ENCODE measurements around the gene TMEM170A. TPM values are rescaled to one million over a fixed set of nuclear protein-coding genes. Genes with fewer than 3 reads are reported as not detected.

The TMEM170A gene
- total RNA-seq, 1 experiment from 2014 or later, result 34.5 TPM

DNA sequence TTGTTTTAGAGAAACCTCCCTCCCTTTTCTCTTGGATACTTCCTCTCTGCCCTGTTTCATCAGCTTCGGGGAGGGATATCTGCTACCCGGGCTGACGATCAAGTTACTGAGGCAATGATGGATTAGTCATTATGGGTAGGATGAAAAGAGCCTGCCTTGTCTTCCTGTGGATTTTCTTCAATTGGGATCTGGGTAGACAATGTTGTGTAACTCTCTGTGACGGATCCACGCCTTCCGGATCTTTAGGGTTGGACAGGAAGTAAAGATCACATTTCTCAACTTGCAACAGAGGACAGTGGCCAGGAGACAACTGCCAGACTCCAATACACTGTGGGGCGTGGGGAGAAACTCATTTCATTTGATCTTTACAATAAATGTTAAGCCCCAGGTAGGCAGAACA lies 42.1 kb upstream of the TMEM170A start:
- Histone ChIP-seq H3K27ac (ENCODE audit: low read depth, low read length) (peak overlapping the region; percentile 13; the same call in 1 of the 2 replicates), H3K9me2 (ENCODE audit: insufficient read depth) (no peaks in the 10 kb centered on the region)
- peak; percentile 37 for ATAC-seq
- peak; percentile 64; the same call in 1 of the 2 replicates for TF ChIP-seq SIN3A (IDR thresholded peaks at IDR 0.05; ENCODE audit: low read depth)
- no peak for TF ChIP-seq ZBTB33 (IDR thresholded peaks at IDR 0.05; ENCODE audit: extremely low read depth, insufficient replicate concordance, low read length)
- no peak for TF ChIP-seq EGR1 (IDR thresholded peaks at IDR 0.05; ENCODE audit: low read depth)
- TF ChIP-seq TCF7L2 (IDR thresholded peaks at IDR 0.05; ENCODE audit: borderline replicate concordance, extremely low read depth, insufficient read depth, insufficient read length), result peak; percentile 82
- TF ChIP-seq, protein P1, sequence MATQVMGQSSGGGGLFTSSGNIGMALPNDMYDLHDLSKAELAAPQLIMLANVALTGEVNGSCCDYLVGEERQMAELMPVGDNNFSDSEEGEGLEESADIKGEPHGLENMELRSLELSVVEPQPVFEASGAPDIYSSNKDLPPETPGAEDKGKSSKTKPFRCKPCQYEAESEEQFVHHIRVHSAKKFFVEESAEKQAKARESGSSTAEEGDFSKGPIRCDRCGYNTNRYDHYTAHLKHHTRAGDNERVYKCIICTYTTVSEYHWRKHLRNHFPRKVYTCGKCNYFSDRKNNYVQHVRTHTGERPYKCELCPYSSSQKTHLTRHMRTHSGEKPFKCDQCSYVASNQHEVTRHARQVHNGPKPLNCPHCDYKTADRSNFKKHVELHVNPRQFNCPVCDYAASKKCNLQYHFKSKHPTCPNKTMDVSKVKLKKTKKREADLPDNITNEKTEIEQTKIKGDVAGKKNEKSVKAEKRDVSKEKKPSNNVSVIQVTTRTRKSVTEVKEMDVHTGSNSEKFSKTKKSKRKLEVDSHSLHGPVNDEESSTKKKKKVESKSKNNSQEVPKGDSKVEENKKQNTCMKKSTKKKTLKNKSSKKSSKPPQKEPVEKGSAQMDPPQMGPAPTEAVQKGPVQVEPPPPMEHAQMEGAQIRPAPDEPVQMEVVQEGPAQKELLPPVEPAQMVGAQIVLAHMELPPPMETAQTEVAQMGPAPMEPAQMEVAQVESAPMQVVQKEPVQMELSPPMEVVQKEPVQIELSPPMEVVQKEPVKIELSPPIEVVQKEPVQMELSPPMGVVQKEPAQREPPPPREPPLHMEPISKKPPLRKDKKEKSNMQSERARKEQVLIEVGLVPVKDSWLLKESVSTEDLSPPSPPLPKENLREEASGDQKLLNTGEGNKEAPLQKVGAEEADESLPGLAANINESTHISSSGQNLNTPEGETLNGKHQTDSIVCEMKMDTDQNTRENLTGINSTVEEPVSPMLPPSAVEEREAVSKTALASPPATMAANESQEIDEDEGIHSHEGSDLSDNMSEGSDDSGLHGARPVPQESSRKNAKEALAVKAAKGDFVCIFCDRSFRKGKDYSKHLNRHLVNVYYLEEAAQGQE (IDR thresholded peaks at IDR 0.05; ENCODE audit: low read depth), result no peak
- TF ChIP-seq MAX (IDR thresholded peaks at IDR 0.05), result peak; percentile 75
- no peak; the same call in 1 of the 2 replicates for TF ChIP-seq ELF1 (IDR thresholded peaks at IDR 0.05; ENCODE audit: borderline replicate concordance, low read depth)
- TF ChIP-seq YY1 (IDR thresholded peaks at IDR 0.05; ENCODE audit: extremely low read depth, insufficient replicate concordance, low read depth, low read length), result no peak
- TF ChIP-seq FOSL1 (IDR thresholded peaks at IDR 0.05; ENCODE audit: low read depth), result peak; percentile 64
- TF ChIP-seq CBX3 (IDR thresholded peaks at IDR 0.05; ENCODE audit: low read depth), result peak; percentile 59
- no peak for TF ChIP-seq EZH2phosphoT487 (IDR thresholded peaks at IDR 0.05; ENCODE audit: borderline replicate concordance)
- peak; percentile 98 for TF ChIP-seq CEBPB (IDR thresholded peaks at IDR 0.05; ENCODE audit: low read depth)
- TF ChIP-seq POLR2AphosphoS5 (IDR thresholded peaks at IDR 0.05; ENCODE audit: low read depth, low read length), result peak; percentile 46
- no peak; the same call in 1 of the 2 replicates for TF ChIP-seq RAD21 (IDR thresholded peaks at IDR 0.05; ENCODE audit: low read depth)
- no peak for TF ChIP-seq CTCF (IDR thresholded peaks at IDR 0.05 in 2 of 3, conservative IDR thresholded peaks at IDR 0.05 in 1 of 3; ENCODE audit: borderline replicate concordance in 1 of 3, insufficient read depth in 1 of 3, low read depth in 2 of 3, low read length in 2 of 3)
- no peak for TF ChIP-seq EZH2 (IDR thresholded peaks at IDR 0.05)
- TF ChIP-seq SP1 (IDR thresholded peaks at IDR 0.05; ENCODE audit: low read depth), result peak; percentile 88
- peak; percentile 68 for TF ChIP-seq JUND (IDR thresholded peaks at IDR 0.05)
- no peak for TF ChIP-seq POLR2A (IDR thresholded peaks at IDR 0.05; ENCODE audit: borderline replicate concordance, extremely low read depth, insufficient read depth, insufficient read length)
- TF ChIP-seq ATF3 (IDR thresholded peaks at IDR 0.05), result no peak; the same call in 1 of the 2 replicates
- no peak for TF ChIP-seq ZNF274 (IDR thresholded peaks at IDR 0.05; ENCODE audit: low read depth, low read length)

More for the DNA sequence above, 42.1 kb upstream of the TMEM170A start:
- no TSS peak for BruUV-seq (replicated peaks)
- H3K27me3 ChIP-seq (ENCODE audit: insufficient read depth, low read length), result no peaks in the 10 kb centered on the region
- H3K4me1 ChIP-seq (ENCODE audit: control insufficient read depth in 1 of 2, insufficient read depth in 2 of 2, low read length in 2 of 2), result peaks cover 24 to 37% of the 10 kb centered on the region in 2 experiments
- H3K4me3 ChIP-seq (replicated peaks in 1 of 2; ENCODE audit: low read depth in 1 of 2, low read length in 2 of 2), result no peak overlapping the region; a peak in 1 of 4 replicates
- no peaks in the 10 kb centered on the region for H4K20me1 ChIP-seq (ENCODE audit: insufficient read depth)
- ChIA-PET RAD21 (ENCODE audit: low non-redundant PET in 1 of 2, low total read pairs in 2 of 2, uncharacterized antibody in 2 of 2, unreplicated experiment in 2 of 2) (no interaction called here), CTCF (interaction anchor here (0.8 kb wide), 1 partner anchor 10 kb away, joined by 3 read pairs; no protein-coding TSS in a partner anchor), POLR2A (interaction anchor here (1.3 kb wide), 1 partner anchor 11 kb away, joined by 5 read pairs; no protein-coding TSS in a partner anchor)
- H3K79me2 ChIP-seq (ENCODE audit: insufficient read depth, low read length), result no peaks in the 10 kb centered on the region
- peak overlapping the region; percentile 65 for H2AFZ ChIP-seq (ENCODE audit: low read depth, low read length, poor library complexity, severe bottlenecking)
- no peak overlapping the region for H3K9ac ChIP-seq (ENCODE audit: low read length)
- no peaks in the 10 kb centered on the region for H3K9me3 ChIP-seq (ENCODE audit: control insufficient read depth in 1 of 2, insufficient read depth in 1 of 2, low read depth in 1 of 2, low read length in 2 of 2)
- peak overlapping the region; percentile 48 for H3K4me2 ChIP-seq (ENCODE audit: low read length)
- H3K36me3 ChIP-seq (ENCODE audit: control insufficient read depth in 1 of 2, insufficient read depth in 2 of 2, low read length in 2 of 2), result no peaks in the 10 kb centered on the region
- intact Hi-C loops (cut with micrococcal nuclease), result no loop called here
- peak; percentile 73 for DNase-seq (ENCODE audit: low read depth, low spot score)

Measured in HCT116 (cell line).